Effector memory CD4-positive, alpha-beta T cell (primary cell): ENCODE measurements around the gene CNPY1.
"Not testable (repeated sequence)": the region's sequence is repeated elsewhere in the genome, so short reads cannot be mapped to it uniquely, and the experiment has no call there.

Experiments
- DNase-seq, 3 donors: peaks; one replicate each; pipeline ENCODE4 v3.0.0-alpha.2; 2020
- H3K27ac ChIP-seq: 2 replicates; pipeline ENCODE4 v1.7.0; 2013; ENCODE audit warnings: mild to moderate bottlenecking, low read length, moderate library complexity; ENCODE audit not compliant: insufficient read depth, poor library complexity, severe bottlenecking
- H3K27me3 ChIP-seq: replicated peaks from 2 replicates; pipeline ENCODE4 v1.7.0; 2013; ENCODE audit warnings: mild to moderate bottlenecking, low read length; ENCODE audit not compliant: insufficient read depth, control insufficient read depth, poor library complexity, severe bottlenecking
- H3K36me3 ChIP-seq: 2 replicates; pipeline ENCODE4 v1.7.0; 2013; ENCODE audit warnings: mild to moderate bottlenecking, low read length, moderate library complexity; ENCODE audit not compliant: control insufficient read depth, insufficient read depth
- H3K4me1 ChIP-seq: 2 replicates; pipeline ENCODE4 v1.7.0; 2013; ENCODE audit warnings: low read length, mild to moderate bottlenecking; ENCODE audit not compliant: control insufficient read depth, insufficient read depth, poor library complexity, severe bottlenecking
- H3K4me3 ChIP-seq: 2 replicates; pipeline ENCODE4 v1.7.0; 2013; ENCODE audit warnings: low read length, low read depth, mild to moderate bottlenecking; ENCODE audit not compliant: insufficient read depth, poor library complexity, severe bottlenecking
- H3K9me3 ChIP-seq: 2 replicates; pipeline ENCODE4 v1.7.0; 2013; ENCODE audit warnings: mild to moderate bottlenecking, low read length, moderate library complexity; ENCODE audit not compliant: control insufficient read depth

The CNPY1 gene

GRCh38 chr7:155568842-155569494 lies 22.6 kb upstream of the CNPY1 start:
- no peaks in the 10 kb centered on the region for H3K9me3 ChIP-seq
- no peak overlapping the region for H3K27ac ChIP-seq
- DNase-seq = no peak
- H3K27me3 ChIP-seq = no peaks in the 10 kb centered on the region
- no peaks in the 10 kb centered on the region for H3K36me3 ChIP-seq
- H3K4me3 ChIP-seq = no peak overlapping the region
- H3K4me1 ChIP-seq = no peaks in the 10 kb centered on the region

- no peaks in the 10 kb centered on the region for H3K4me1 ChIP-seq
- H3K27ac ChIP-seq = no peak overlapping the region
- DNase-seq = no peak
- no peaks in the 10 kb centered on the region for H3K36me3 ChIP-seq
- no peak overlapping the region for H3K4me3 ChIP-seq
- H3K27me3 ChIP-seq = no peaks in the 10 kb centered on the region
- H3K9me3 ChIP-seq = no peaks in the 10 kb centered on the region
Observed at GRCh38 chr7:155568333-155568660, 21.9 kb upstream of the CNPY1 start.

DNA sequence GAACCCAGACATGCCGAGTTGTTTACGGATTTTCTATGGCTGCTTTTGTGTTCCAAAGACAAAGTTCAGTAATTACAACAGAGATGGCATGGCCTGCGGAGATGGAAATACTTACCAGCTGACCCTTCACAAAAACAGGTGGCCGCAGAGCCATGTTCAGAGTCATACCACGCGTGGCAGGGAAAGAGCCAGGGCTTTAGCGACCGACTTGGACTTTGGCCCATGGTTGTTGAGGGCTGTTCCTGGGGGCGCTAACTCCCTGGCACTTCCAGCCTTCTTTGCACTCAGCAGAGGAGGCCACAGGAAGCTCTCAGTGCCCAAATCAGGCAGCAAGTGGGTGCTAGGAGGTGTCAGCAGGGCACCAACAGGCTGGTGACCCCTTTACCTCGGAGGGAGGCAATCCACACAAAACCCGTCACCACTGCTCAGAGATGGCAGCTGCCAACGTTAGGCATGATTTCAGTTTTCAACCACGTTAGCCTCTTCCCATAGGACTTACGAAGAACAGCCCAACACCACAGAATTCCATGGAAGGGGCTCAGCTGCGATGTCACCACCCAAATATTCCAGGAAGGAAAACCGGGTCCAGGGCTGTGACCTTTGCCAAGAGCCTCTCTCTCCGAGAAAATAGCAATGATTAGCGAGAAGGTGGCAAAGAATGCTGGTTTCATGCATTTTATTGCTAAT lies 21.4 kb upstream of the CNPY1 start:
- no peak for DNase-seq

GRCh38 chr7:155566011-155566836 lies 19.9 kb upstream of the CNPY1 start:
- H3K27ac ChIP-seq = no peak overlapping the region
- no peak overlapping the region for H3K4me3 ChIP-seq
- H3K9me3 ChIP-seq = no peaks in the 10 kb centered on the region
- no peaks in the 10 kb centered on the region for H3K27me3 ChIP-seq
- H3K4me1 ChIP-seq = no peaks in the 10 kb centered on the region
- H3K36me3 ChIP-seq = no peaks in the 10 kb centered on the region
- DNase-seq = no peak

More for the DNA sequence above, 21.4 kb upstream of the CNPY1 start:
- Histone ChIP-seq H3K4me3 (no peak overlapping the region), H3K4me1 (no peaks in the 10 kb centered on the region), H3K27ac (no peak overlapping the region), H3K9me3 (no peaks in the 10 kb centered on the region), H3K36me3 (no peaks in the 10 kb centered on the region), H3K27me3 (no peaks in the 10 kb centered on the region)

- Histone ChIP-seq H3K4me3 (no peak overlapping the region), H3K27me3 (no peaks in the 10 kb centered on the region), H3K27ac (no peak overlapping the region), H3K4me1 (no peaks in the 10 kb centered on the region), H3K9me3 (no peaks in the 10 kb centered on the region), H3K36me3 (no peaks in the 10 kb centered on the region)
- DNase-seq = no peak
Observed at GRCh38 chr7:155565596-155565995, 19.2 kb upstream of the CNPY1 start.

DNA sequence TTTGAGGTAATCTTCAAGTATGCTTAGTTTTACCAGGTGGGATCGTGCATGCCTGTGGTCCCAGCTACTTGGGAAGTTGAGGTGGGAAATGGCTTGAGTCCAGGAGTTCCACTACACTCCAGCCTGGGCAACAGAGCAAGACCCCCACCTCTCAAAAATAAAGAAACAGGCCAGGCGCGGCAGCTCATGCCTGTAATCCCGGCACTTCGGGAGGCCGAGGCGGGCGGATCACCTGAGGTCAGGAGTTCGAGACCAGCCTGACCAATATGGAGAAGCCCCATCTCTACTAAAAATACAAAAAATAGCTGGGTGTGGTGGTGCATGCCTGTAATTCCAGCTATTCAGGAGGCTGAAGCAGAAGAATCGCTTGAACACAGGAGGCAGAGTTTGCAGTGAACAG lies 16.6 kb upstream of the CNPY1 start:
- not testable (repeated sequence) for H3K9me3 ChIP-seq, H3K27ac ChIP-seq, H3K36me3 ChIP-seq, DNase-seq, H3K4me1 ChIP-seq, H3K27me3 ChIP-seq, H3K4me3 ChIP-seq

- no peak for DNase-seq
- no peak overlapping the region for H3K27ac ChIP-seq
- no peaks in the 10 kb centered on the region for H3K27me3 ChIP-seq
- H3K36me3 ChIP-seq = no peaks in the 10 kb centered on the region
- H3K4me3 ChIP-seq = no peak overlapping the region
- no peaks in the 10 kb centered on the region for H3K9me3 ChIP-seq
- no peaks in the 10 kb centered on the region for H3K4me1 ChIP-seq
Observed at GRCh38 chr7:155562106-155562505, 15.7 kb upstream of the CNPY1 start.

DNA sequence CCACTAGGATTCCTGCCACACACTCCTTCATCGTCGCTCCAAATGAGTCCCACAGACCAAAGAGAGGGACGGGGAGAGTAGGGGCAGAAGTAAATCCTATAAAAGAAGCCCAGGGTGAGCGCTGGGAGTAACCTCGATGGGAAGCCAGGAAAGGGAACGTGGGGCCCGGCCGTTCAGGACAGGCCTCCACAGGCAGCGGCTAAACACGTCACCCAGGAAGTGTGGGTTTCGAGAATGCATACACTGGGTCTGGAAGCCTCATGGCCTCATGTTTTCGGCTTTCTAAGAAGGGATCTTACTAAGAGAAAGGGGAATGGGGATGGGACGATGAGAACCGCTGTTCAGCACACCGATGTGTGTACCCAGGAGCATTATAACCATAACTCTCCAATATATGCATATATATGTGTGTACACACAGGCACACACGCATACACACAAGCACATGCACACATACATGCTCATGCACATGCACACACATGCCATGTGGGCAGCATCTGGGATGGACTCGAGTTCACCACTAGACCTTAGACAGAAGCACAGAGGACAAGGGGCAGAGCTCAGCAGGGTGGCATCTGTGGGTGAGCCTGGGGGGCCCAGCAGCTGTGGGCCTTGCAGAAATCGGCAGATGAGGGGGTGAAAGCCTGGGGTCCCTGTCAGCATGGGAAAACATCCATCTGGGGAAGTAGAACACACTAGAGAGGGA lies 14.8 kb upstream of the CNPY1 start:
- Histone ChIP-seq H3K27me3 (peaks cover 4% of the 10 kb centered on the region), H3K27ac (no peak overlapping the region), H3K36me3 (no peaks in the 10 kb centered on the region), H3K9me3 (no peaks in the 10 kb centered on the region), H3K4me3 (no peak overlapping the region), H3K4me1 (no peaks in the 10 kb centered on the region)
- DNase-seq = no peak

- H3K27ac ChIP-seq = no peak overlapping the region
- DNase-seq = no peak
- H3K4me1 ChIP-seq = no peaks in the 10 kb centered on the region
- H3K36me3 ChIP-seq = no peaks in the 10 kb centered on the region
- H3K4me3 ChIP-seq = no peak overlapping the region
- H3K27me3 ChIP-seq = peaks cover 4% of the 10 kb centered on the region
- no peaks in the 10 kb centered on the region for H3K9me3 ChIP-seq
Observed at GRCh38 chr7:155560196-155560885, 14.0 kb upstream of the CNPY1 start.
